ENCODE data around the gene RXFP1.

RXFP1 gene

DNA sequence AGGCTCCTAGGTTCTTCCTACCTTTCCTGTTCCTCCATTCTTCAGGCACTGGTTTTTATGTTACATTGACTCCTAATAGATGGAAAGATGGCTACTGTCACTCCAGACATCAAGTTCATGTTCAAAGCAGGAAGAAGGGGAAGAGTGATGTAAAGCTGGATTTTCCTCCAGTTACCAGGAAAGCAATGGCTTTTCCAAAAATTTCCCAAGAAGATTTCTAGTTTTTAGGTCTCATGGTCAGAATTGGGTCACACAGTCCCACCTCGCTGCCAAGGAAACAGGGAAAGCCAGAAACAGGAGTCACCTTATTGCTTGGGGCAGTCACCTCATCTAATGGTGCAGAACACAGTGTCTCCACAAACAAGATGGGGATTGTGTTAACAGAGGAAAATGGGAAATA is 21.5 kb downstream of the RXFP1 start:
- DNase-seq = no peak

- no peak for DNase-seq
Measured at GRCh38 chr4:158544141-158544540, 22.5 kb downstream of the RXFP1 start.

DNA sequence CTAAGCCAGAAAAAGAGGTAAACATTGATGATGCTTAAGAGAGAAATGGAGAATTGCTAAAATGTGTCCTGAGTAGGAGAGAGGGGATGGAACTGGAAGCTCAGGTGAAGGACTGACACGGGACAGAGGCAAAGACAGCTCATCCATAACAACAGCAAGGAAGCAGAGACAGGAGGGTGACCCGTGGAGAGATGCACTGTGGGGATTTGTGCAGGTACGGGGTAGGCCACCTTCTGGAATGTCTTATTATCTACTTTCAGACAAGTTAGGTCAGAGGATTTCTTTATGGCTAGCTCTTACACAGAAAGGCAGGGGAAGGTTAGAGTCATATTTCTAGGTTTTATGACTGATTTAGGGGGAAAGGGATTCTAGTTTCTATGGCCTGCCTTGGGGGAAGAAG is 31.7 kb downstream of the RXFP1 start:
- DNase-seq = no peak

DNA sequence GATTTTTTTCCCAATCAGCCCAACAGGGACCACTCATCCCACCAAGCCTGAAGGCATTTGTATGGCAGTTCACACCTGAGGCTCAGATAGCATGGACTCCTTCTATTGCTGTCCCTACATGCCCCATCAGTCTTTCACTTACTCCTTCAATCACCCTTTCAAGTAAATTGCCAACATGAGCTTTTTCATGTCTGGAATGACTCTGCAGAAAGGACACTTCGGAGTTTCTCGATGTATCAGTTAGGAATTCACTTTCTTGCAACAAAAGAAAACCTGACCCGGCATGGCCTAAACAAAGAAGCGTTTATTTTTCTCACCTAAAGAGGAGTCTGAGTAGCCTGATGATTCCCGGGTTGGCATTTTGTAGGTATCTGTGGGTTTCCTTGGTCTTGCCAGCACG is 38.6 kb downstream of the RXFP1 start:
- DNase-seq = no peak

GRCh38 chr4:158566860-158567259 is 45.2 kb downstream of the RXFP1 start:
- DNase-seq = no peak

GRCh38 chr4:158571736-158572135 is 50.1 kb downstream of the RXFP1 start:
- DNase-seq = no peak

DNA sequence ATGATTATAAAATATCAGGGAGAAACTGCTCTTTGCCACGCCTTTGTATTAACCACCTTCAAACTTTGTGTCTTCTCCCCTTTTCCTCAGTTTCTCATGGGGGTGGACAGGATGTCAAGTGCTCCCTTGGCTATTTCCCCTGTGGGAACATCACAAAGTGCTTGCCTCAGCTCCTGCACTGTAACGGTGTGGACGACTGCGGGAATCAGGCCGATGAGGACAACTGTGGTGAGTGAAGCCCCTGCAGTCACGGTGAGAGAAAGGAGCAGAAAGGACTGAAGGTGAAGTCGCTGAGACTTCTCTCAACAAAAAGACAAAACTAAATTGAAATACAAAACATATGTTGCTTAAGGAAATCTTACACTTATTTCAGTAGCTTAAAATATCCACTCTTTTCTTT is 50.9 kb downstream of the RXFP1 start:
- DNase-seq = no peak

DNA sequence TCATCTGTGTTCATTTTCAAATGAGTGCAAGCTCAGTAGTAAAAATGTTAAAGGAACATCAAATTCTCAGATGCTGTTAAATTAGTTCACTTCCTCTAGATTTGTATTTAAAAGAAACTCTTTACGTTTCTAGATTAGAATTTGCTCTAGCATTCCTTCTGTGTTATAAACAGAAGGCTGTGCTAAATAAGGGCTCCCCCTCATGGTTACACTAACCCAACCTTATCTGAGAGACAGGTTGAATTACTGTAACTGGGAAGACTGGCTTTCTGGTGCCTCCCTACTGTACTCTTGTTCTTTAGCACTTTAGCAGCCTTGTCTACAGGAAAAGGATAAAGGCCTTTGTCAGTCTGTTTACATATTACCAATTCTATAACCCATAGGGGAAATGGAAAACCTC is 56.8 kb downstream of the RXFP1 start:
- no peak for DNase-seq

- no peak for DNase-seq
Measured at GRCh38 chr4:158580064-158580463, 58.4 kb downstream of the RXFP1 start.

DNA sequence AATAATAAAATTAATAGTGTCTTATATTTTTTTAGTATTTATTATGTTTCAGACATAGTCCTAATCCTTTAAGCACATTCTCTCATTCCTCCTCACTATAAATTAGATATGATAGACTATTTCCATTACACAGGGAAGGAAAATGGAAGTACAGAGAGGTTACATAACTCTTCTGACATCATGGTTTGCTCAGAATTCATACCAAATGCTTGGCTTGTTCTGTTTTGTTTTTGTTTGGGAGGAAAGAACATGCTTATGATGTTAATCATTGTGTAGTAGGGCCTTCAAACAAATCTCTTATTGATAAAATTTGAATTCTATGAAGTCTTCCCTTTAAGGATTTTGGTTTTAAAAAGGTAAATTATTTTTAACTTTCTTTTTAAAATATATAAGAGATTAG is 59.5 kb downstream of the RXFP1 start:
- no peak for DNase-seq

DNA sequence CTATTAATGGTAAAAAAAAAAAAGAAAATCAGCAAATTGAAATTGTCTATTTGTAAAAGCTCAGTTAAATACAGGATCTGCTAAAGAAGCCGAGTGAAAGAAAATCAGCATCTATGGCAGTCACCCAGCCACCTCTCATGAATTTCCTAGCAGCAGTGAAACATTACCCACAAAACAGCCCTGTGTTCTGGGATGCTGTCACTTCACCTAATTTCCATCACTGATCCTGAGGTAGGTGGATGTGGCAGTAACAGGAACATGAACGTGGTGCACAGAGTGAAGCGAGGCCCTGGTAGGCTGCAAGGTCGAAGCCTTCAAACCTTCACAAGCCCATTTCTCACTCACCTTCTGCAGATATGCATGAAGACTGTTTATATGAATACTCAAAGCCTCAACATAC is 65.2 kb downstream of the RXFP1 start:
- no peak for DNase-seq

DNA sequence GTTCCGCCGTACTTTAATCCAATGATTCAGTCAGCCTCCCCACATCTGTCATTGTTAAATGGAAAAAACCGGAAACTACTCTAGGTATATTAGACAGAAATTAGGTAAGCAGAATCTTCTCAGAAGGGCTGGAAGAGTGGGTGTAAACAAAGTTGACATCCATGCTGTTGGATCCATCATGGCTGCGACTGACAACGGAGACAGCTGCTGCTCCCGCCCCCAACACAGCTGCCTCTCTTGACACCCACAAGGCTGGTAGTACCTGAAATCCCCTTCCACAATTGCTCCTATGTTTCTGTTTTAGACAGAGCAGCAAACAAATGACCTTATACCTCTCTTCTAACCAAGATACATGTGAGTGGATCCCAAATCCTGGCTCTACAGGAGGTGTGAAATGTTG is 66.6 kb downstream of the RXFP1 start:
- no peak for DNase-seq

DNA sequence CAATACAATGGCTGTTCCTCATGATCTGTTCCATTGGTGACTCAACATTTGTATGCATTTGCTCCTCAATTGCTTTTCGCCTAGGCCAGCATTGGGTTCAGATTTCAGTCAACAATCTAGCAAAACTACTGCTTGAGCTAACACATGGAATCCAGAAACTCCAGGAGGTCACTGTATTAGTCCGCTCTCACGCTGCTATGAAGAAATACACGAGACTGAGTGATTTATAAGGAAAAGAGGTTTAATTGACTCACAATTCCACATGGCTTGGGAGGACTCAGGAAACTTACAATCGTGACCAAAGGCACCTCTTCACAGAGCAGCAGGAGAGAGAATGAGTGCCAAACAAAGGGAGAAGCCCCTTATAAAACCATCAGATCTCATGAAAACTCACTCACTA is 67.1 kb downstream of the RXFP1 start:
- DNase-seq = no peak

GRCh38 chr4:158590306-158590705 is 68.6 kb downstream of the RXFP1 start:
- no peak for DNase-seq

- DNase-seq = no peak
Measured at GRCh38 chr4:158590824-158591223, 69.1 kb downstream of the RXFP1 start.

- DNase-seq = no peak
Measured at GRCh38 chr4:158597879-158598596, 76.4 kb downstream of the RXFP1 start.

- DNase-seq = no peak
Measured at GRCh38 chr4:158599150-158599549, 77.5 kb downstream of the RXFP1 start.

GRCh38 chr4:158599765-158600498 is 78.2 kb downstream of the RXFP1 start:
- DNase-seq = no peak

GRCh38 chr4:158604369-158604768 is 82.7 kb downstream of the RXFP1 start:
- no peak for DNase-seq

- DNase-seq = no peak
Measured at GRCh38 chr4:158605393-158605792, 83.7 kb downstream of the RXFP1 start.

- DNase-seq = no peak
Measured at GRCh38 chr4:158606969-158607368, 85.3 kb downstream of the RXFP1 start.

GRCh38 chr4:158609116-158609515 is 87.4 kb downstream of the RXFP1 start:
- DNase-seq = no peak

GRCh38 chr4:158610790-158611189 is 89.1 kb downstream of the RXFP1 start:
- DNase-seq = no peak

GRCh38 chr4:158613046-158613445 is 91.4 kb downstream of the RXFP1 start:
- no peak for DNase-seq

- DNase-seq = no peak
Measured at GRCh38 chr4:158617956-158618355, 96.3 kb downstream of the RXFP1 start.
